ENCODE measurements around the gene LSM14B.

The LSM14B gene

GRCh38 chr20:62151225-62151624, 28.9 kb downstream of the LSM14B start:
- Histone ChIP-seq H3K4me1 (ENCODE audit: insufficient read depth, low read length) (peaks cover 19% of the 10 kb centered on the region), H3K9ac (ENCODE audit: low read depth, low read length) (no peak overlapping the region), H3K4me3 (ENCODE audit: low read length) (no peak overlapping the region), H3K27ac (ENCODE audit: low read length) (no peak overlapping the region), H3K36me3 (ENCODE audit: insufficient read depth, low read depth, low read length) (peaks cover 24% of the 10 kb centered on the region), H3K27me3 (ENCODE audit: insufficient read depth, low read length) (no peaks in the 10 kb centered on the region), H3K9me3 (ENCODE audit: insufficient read depth, low read depth, low read length) (no peaks in the 10 kb centered on the region)

- Histone ChIP-seq H3K27ac (ENCODE audit: low read length) (no peak overlapping the region), H3K4me1 (ENCODE audit: insufficient read depth, low read length) (peaks cover 25% of the 10 kb centered on the region), H3K36me3 (ENCODE audit: insufficient read depth, low read depth, low read length) (peaks cover 22% of the 10 kb centered on the region), H3K9me3 (ENCODE audit: insufficient read depth, low read depth, low read length) (no peaks in the 10 kb centered on the region), H3K4me3 (ENCODE audit: low read length) (no peak overlapping the region), H3K9ac (ENCODE audit: low read depth, low read length) (no peak overlapping the region), H3K27me3 (ENCODE audit: insufficient read depth, low read length) (no peaks in the 10 kb centered on the region)
These were observed 29.6 kb downstream of the LSM14B start for GRCh38 chr20:62151835-62152364.

GRCh38 chr20:62155428-62156253, 33.4 kb downstream of the LSM14B start:
- Histone ChIP-seq H3K9ac (ENCODE audit: low read depth, low read length) (peak overlapping the region; percentile 37), H3K4me1 (ENCODE audit: insufficient read depth, low read length) (peaks cover 19% of the 10 kb centered on the region), H3K36me3 (ENCODE audit: insufficient read depth, low read depth, low read length) (peaks cover 34% of the 10 kb centered on the region), H3K27ac (ENCODE audit: low read length) (no peak overlapping the region), H3K9me3 (ENCODE audit: insufficient read depth, low read depth, low read length) (no peaks in the 10 kb centered on the region), H3K27me3 (ENCODE audit: insufficient read depth, low read length) (no peaks in the 10 kb centered on the region), H3K4me3 (ENCODE audit: low read length) (no peak overlapping the region)

- Histone ChIP-seq H3K36me3 (ENCODE audit: insufficient read depth, low read depth, low read length) (peaks cover 40% of the 10 kb centered on the region), H3K9ac (ENCODE audit: low read depth, low read length) (no peak overlapping the region), H3K4me1 (ENCODE audit: insufficient read depth, low read length) (peaks cover 19% of the 10 kb centered on the region), H3K27ac (ENCODE audit: low read length) (no peak overlapping the region), H3K9me3 (ENCODE audit: insufficient read depth, low read depth, low read length) (no peaks in the 10 kb centered on the region), H3K4me3 (ENCODE audit: low read length) (no peak overlapping the region), H3K27me3 (ENCODE audit: insufficient read depth, low read length) (no peaks in the 10 kb centered on the region)
These were observed 33.9 kb downstream of the LSM14B start for GRCh38 chr20:62156254-62156556.

- Histone ChIP-seq H3K9ac (ENCODE audit: low read depth, low read length) (peak overlapping the region; percentile 58), H3K27me3 (ENCODE audit: insufficient read depth, low read length) (no peaks in the 10 kb centered on the region), H3K36me3 (ENCODE audit: insufficient read depth, low read depth, low read length) (peaks cover 46% of the 10 kb centered on the region), H3K4me3 (ENCODE audit: low read length) (no peak overlapping the region), H3K9me3 (ENCODE audit: insufficient read depth, low read depth, low read length) (no peaks in the 10 kb centered on the region), H3K4me1 (ENCODE audit: insufficient read depth, low read length) (peaks cover 19% of the 10 kb centered on the region), H3K27ac (ENCODE audit: low read length) (no peak overlapping the region)
These were observed 34.5 kb downstream of the LSM14B start for GRCh38 chr20:62156592-62157386.

- Histone ChIP-seq H3K4me3 (ENCODE audit: low read length) (no peak overlapping the region), H3K9ac (ENCODE audit: low read depth, low read length) (peak overlapping the region; percentile 21; the same call in 1 of the 2 replicates), H3K36me3 (ENCODE audit: insufficient read depth, low read depth, low read length) (peaks cover 53% of the 10 kb centered on the region), H3K27ac (ENCODE audit: low read length) (no peak overlapping the region), H3K27me3 (ENCODE audit: insufficient read depth, low read length) (no peaks in the 10 kb centered on the region), H3K9me3 (ENCODE audit: insufficient read depth, low read depth, low read length) (no peaks in the 10 kb centered on the region), H3K4me1 (ENCODE audit: insufficient read depth, low read length) (peaks cover 19% of the 10 kb centered on the region)
These were observed 35.3 kb downstream of the LSM14B start for GRCh38 chr20:62157387-62158087.

- H3K27ac ChIP-seq (ENCODE audit: low read length) = no peak overlapping the region
- peaks cover 19% of the 10 kb centered on the region for H3K4me1 ChIP-seq (ENCODE audit: insufficient read depth, low read length)
- no peak overlapping the region for H3K9ac ChIP-seq (ENCODE audit: low read depth, low read length)
- H3K36me3 ChIP-seq (ENCODE audit: insufficient read depth, low read depth, low read length) = peaks cover 53% of the 10 kb centered on the region
- H3K4me3 ChIP-seq (ENCODE audit: low read length) = no peak overlapping the region
- H3K9me3 ChIP-seq (ENCODE audit: insufficient read depth, low read depth, low read length) = no peaks in the 10 kb centered on the region
- H3K27me3 ChIP-seq (ENCODE audit: insufficient read depth, low read length) = no peaks in the 10 kb centered on the region
These were observed 35.8 kb downstream of the LSM14B start for GRCh38 chr20:62158088-62158400.

GRCh38 chr20:62158541-62158940, 36.3 kb downstream of the LSM14B start:
- H3K36me3 ChIP-seq (ENCODE audit: insufficient read depth, low read depth, low read length) = peaks cover 53% of the 10 kb centered on the region
- H3K9me3 ChIP-seq (ENCODE audit: insufficient read depth, low read depth, low read length) = no peaks in the 10 kb centered on the region
- peaks cover 19% of the 10 kb centered on the region for H3K4me1 ChIP-seq (ENCODE audit: insufficient read depth, low read length)
- H3K9ac ChIP-seq (ENCODE audit: low read depth, low read length) = no peak overlapping the region
- no peak overlapping the region for H3K27ac ChIP-seq (ENCODE audit: low read length)
- H3K27me3 ChIP-seq (ENCODE audit: insufficient read depth, low read length) = no peaks in the 10 kb centered on the region
- H3K4me3 ChIP-seq (ENCODE audit: low read length) = no peak overlapping the region

GRCh38 chr20:62159052-62159451, 36.8 kb downstream of the LSM14B start:
- no peak overlapping the region for H3K4me3 ChIP-seq (ENCODE audit: low read length)
- H3K9ac ChIP-seq (ENCODE audit: low read depth, low read length) = no peak overlapping the region
- H3K36me3 ChIP-seq (ENCODE audit: insufficient read depth, low read depth, low read length) = peaks cover 53% of the 10 kb centered on the region
- H3K27ac ChIP-seq (ENCODE audit: low read length) = no peak overlapping the region
- H3K9me3 ChIP-seq (ENCODE audit: insufficient read depth, low read depth, low read length) = no peaks in the 10 kb centered on the region
- no peaks in the 10 kb centered on the region for H3K27me3 ChIP-seq (ENCODE audit: insufficient read depth, low read length)
- peaks cover 19% of the 10 kb centered on the region for H3K4me1 ChIP-seq (ENCODE audit: insufficient read depth, low read length)

GRCh38 chr20:62159839-62160238, 37.6 kb downstream of the LSM14B start:
- H3K27me3 ChIP-seq (ENCODE audit: insufficient read depth, low read length) = no peaks in the 10 kb centered on the region
- no peak overlapping the region for H3K9ac ChIP-seq (ENCODE audit: low read depth, low read length)
- H3K4me3 ChIP-seq (ENCODE audit: low read length) = no peak overlapping the region
- H3K36me3 ChIP-seq (ENCODE audit: insufficient read depth, low read depth, low read length) = peaks cover 53% of the 10 kb centered on the region
- no peak overlapping the region for H3K27ac ChIP-seq (ENCODE audit: low read length)
- H3K4me1 ChIP-seq (ENCODE audit: insufficient read depth, low read length) = peaks cover 13% of the 10 kb centered on the region
- H3K9me3 ChIP-seq (ENCODE audit: insufficient read depth, low read depth, low read length) = no peaks in the 10 kb centered on the region

- H3K4me1 ChIP-seq (ENCODE audit: insufficient read depth, low read length) = peaks cover 9% of the 10 kb centered on the region
- H3K27ac ChIP-seq (ENCODE audit: low read length) = no peak overlapping the region
- no peaks in the 10 kb centered on the region for H3K27me3 ChIP-seq (ENCODE audit: insufficient read depth, low read length)
- no peak overlapping the region for H3K4me3 ChIP-seq (ENCODE audit: low read length)
- H3K36me3 ChIP-seq (ENCODE audit: insufficient read depth, low read depth, low read length) = peaks cover 58% of the 10 kb centered on the region
- no peaks in the 10 kb centered on the region for H3K9me3 ChIP-seq (ENCODE audit: insufficient read depth, low read depth, low read length)
- no peak overlapping the region for H3K9ac ChIP-seq (ENCODE audit: low read depth, low read length)
These were observed 38.0 kb downstream of the LSM14B start for GRCh38 chr20:62160253-62160652.

Data from iPS-20b (cell line).